Skin epidermis (tissue), 12 donors: ENCODE measurements around the gene STOX1.
"Not testable (repeated sequence)": the region's sequence is repeated elsewhere in the genome, so short reads cannot be mapped to it uniquely, and the experiment has no call there.

Experiments used
- H3K27ac ChIP-seq, 21 experiments: fragments of 200-600 bp; sonication (generic) in 11 of 21; one replicate each; pipeline ENCODE4 v1.5.0; 2020; ENCODE audit warnings: mild to moderate bottlenecking in 3 of 21, inconsistent platforms in 2 of 21, moderate library complexity in 2 of 21
- H3K4me3 ChIP-seq, 7 experiments: fragments of 200-600 bp; sonication (generic) in 2 of 7; one replicate each; pipeline ENCODE4 v1.5.0; 2020; ENCODE audit warnings: inconsistent platforms in 2 of 7, mild to moderate bottlenecking in 2 of 7, moderate library complexity in 1 of 7

The STOX1 gene

DNA sequence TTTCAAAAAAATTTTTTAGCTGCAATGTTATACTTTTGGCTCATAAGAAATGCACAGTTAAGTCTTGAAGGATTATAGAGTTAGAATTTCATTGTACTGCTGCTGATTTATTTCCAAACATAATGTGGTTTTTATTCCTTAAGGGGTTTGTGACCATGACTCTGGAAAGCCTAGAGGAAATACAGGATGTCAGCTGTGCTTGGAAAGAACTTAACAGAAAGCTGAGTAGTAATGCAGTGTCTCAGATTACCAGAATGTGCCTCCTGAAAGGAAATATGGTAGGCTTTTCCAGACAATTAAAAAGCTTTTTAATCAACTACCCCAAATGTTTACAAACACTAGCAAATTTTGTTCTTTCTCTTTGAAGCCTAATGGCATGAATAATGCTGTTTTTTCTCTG is 113.6 kb downstream of the STOX1 start:
- H3K4me3 ChIP-seq, H3K27ac ChIP-seq: not testable (repeated sequence)
